SU-DHL-6 (cell line): ENCODE data around the gene RPL7A.

ENCODE experiments used
- CTCF ChIP-seq: fragments of 200-600 bp; sonication (generic); IDR thresholded peaks from one replicate; pipeline ENCODE4 v1.5.1; 2017; ENCODE audit warnings: antibody characterized with exemption, mild to moderate bottlenecking, low read length, moderate library complexity; ENCODE audit not compliant: insufficient read depth, poor library complexity, severe bottlenecking
- EZH2phosphoT487 ChIP-seq: fragments of 200-600 bp; sonication (generic), shearing (Covaris generic); conservative IDR thresholded peaks from 2 replicates; pipeline ENCODE4 v1.6.1; 2018; ENCODE audit warnings: mild to moderate bottlenecking, antibody characterized with exemption, low read length, moderate library complexity, mixed read lengths

- TF ChIP-seq CTCF (peak; percentile 39), EZH2phosphoT487 (no peak)
Measured at GRCh38 chr9:133375116-133375723, 27.2 kb downstream of the RPL7A start.
